ENCODE data around the gene THRB. TPM values are rescaled to one million over a fixed set of nuclear protein-coding genes. Genes with fewer than 3 reads are reported as not detected.

Gene THRB
- total and polyA plus RNA-seq, 2 experiments from 2014 or later: 0.49 to 0.57 TPM

DNA sequence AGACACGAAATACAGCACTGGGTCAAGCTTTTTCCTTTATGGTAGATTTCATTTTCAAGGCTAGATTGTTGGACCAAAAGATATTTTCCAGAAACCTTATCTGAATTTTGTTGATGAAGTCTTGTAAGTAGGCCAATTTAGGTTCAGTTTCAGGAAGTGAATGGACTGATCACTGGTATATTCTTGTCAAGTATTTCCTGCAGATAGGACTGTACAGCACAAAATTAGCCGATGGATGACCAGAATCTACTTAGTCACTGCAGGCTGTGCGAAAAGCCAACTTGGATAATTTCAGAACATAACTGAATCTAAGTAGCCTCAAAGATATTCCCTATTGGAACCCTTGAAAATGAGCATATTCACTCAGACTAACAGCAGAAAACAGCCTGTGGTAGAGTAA, 343.1 kb downstream of the THRB start:
- H3K27me3 ChIP-seq: no peaks in the 10 kb centered on the region
- H3K27ac ChIP-seq: no peak overlapping the region
- TF ChIP-seq, protein P1, sequence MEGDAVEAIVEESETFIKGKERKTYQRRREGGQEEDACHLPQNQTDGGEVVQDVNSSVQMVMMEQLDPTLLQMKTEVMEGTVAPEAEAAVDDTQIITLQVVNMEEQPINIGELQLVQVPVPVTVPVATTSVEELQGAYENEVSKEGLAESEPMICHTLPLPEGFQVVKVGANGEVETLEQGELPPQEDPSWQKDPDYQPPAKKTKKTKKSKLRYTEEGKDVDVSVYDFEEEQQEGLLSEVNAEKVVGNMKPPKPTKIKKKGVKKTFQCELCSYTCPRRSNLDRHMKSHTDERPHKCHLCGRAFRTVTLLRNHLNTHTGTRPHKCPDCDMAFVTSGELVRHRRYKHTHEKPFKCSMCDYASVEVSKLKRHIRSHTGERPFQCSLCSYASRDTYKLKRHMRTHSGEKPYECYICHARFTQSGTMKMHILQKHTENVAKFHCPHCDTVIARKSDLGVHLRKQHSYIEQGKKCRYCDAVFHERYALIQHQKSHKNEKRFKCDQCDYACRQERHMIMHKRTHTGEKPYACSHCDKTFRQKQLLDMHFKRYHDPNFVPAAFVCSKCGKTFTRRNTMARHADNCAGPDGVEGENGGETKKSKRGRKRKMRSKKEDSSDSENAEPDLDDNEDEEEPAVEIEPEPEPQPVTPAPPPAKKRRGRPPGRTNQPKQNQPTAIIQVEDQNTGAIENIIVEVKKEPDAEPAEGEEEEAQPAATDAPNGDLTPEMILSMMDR (IDR thresholded peaks at IDR 0.05; ENCODE audit: low read depth, low read length): no peak
- no peaks in the 10 kb centered on the region for H3K9me3 ChIP-seq (ENCODE audit: low read depth)
- no peak overlapping the region for H3K4me3 ChIP-seq
- H3K36me3 ChIP-seq: no peaks in the 10 kb centered on the region
- no peaks in the 10 kb centered on the region for H3K4me1 ChIP-seq (ENCODE audit: low read depth)
- peak in 1 of 2 donors; percentile 87 for DNase-seq (ENCODE audit: low read depth in 1 of 2, low spot score in 1 of 2)

DNA sequence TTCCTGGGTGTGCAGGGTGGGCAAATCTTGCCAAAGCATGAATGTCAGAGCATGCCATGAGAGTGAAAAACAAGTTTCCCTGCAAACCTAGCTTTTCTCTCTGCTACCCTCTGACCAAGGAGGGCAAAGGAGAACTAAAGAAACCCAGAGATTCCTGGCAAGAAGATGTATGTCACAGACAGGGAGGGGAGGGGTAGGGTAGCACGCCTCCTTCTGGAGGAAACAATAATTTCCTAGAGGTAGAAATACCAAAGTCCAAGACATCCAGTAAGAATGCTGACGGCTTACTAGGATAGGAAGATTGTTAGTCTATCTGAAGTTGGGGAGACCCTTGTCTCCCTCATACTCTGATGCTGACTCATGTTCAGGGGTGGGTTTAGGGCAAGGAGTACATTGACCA, 345.6 kb downstream of the THRB start:
- no peaks in the 10 kb centered on the region for H3K27me3 ChIP-seq
- H3K9me3 ChIP-seq (ENCODE audit: low read depth): no peaks in the 10 kb centered on the region
- peak in 1 of 2 donors; percentile 7 for DNase-seq (ENCODE audit: low read depth in 1 of 2, low spot score in 1 of 2)
- H3K36me3 ChIP-seq: no peaks in the 10 kb centered on the region
- no peaks in the 10 kb centered on the region for H3K4me1 ChIP-seq (ENCODE audit: low read depth)
- H3K4me3 ChIP-seq: no peak overlapping the region
- TF ChIP-seq, protein P1 (IDR thresholded peaks at IDR 0.05; ENCODE audit: low read depth, low read length): peak; percentile 15
- H3K27ac ChIP-seq: no peak overlapping the region

DNA sequence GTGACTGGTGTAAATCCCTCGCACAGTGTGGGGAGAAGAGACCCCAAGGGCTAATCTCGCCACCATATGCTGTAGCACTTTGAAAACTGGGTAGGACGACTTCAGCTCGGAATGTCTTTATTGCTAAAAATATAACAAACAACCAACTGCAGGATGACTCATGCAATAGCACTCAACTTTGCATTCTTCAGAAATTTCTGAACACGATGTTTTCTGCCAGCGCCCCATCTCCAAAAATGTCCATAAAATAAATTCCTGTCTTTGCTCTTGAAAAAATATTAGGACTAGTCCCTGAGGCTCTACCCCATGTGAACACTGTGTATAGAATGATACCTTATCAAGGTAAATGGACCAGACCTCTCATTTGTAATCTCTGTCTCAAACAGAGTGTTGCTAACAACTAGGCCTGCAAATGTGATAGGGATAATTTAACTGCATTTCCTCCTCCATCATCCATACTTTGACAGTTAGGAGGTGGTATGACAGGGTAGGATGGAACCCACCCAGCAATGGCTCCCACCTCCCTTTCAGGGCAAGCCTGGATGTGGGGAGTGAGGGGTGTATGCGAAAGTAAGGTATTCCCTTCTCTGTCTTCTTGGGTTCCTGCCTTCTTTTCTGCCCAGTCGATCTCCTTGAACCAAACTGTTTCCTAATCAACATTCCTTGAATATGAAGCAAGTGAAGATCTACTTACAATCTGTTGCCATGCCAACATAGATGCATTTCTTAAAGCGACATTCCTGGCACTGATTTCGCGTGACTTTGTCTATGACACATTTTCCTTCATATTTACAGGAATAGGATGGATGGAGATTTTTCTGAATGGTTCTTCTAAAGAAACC, 348.4 kb downstream of the THRB start:
- TF ChIP-seq, protein P1 (IDR thresholded peaks at IDR 0.05; ENCODE audit: low read depth, low read length): no peak
- Histone ChIP-seq H3K9me3 (ENCODE audit: low read depth) (no peaks in the 10 kb centered on the region), H3K27me3 (no peaks in the 10 kb centered on the region), H3K4me1 (ENCODE audit: low read depth) (no peaks in the 10 kb centered on the region), H3K27ac (no peak overlapping the region), H3K4me3 (no peak overlapping the region), H3K36me3 (no peaks in the 10 kb centered on the region)
- peak in 1 of 2 donors; percentile 92 for DNase-seq (ENCODE audit: low read depth in 1 of 2, low spot score in 1 of 2)

DNA sequence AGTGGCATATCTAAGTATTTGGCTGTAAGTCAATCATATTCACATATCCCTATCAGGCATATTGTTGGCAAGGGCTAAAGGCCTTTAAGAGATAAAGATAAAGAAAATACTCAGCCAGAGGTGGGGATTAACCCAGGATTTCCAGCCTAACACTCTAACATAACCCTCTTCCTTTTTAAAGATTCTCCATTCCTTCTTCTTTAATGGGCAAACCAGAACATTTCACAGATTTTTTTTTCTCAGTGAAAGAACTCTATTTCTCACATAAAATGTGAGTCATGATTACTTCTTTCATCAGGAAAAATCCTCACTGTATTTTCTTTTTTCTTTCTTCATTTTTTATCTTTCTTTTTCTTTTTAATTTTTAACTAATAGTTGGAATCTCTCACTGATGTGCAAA, 349.2 kb downstream of the THRB start:
- no peak overlapping the region for H3K27ac ChIP-seq
- H3K9me3 ChIP-seq (ENCODE audit: low read depth): no peaks in the 10 kb centered on the region
- TF ChIP-seq, protein P1 (IDR thresholded peaks at IDR 0.05; ENCODE audit: low read depth, low read length): no peak
- DNase-seq (ENCODE audit: low read depth in 1 of 2, low spot score in 1 of 2): peak in 1 of 2 donors; percentile 20
- H3K27me3 ChIP-seq: no peaks in the 10 kb centered on the region
- H3K4me3 ChIP-seq: no peak overlapping the region
- no peaks in the 10 kb centered on the region for H3K36me3 ChIP-seq
- no peaks in the 10 kb centered on the region for H3K4me1 ChIP-seq (ENCODE audit: low read depth)

DNA sequence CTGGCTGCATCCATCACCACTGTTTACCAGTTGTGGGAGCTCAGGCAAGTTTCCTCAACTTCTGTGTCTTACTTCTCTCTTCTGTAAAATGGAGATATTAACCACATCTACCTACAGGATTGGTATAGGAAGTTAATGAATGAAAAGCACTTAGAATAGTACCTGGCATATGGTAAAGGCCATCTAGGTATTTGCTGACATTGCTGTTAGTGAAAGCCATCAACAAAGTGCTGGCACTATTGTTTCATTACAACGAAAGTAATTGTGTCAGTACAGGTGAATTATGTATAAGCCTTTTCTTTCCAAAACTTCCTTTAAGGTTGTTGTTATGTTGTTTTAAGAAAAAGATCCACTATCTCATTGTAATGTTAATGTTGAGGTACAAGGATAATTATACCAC, 352.5 kb downstream of the THRB start:
- no peaks in the 10 kb centered on the region for H3K36me3 ChIP-seq

More for the DNA sequence above, 352.5 kb downstream of the THRB start:
- DNase-seq (ENCODE audit: low read depth in 1 of 2, low spot score in 1 of 2): no peak
- H3K27me3 ChIP-seq: no peaks in the 10 kb centered on the region
- H3K4me1 ChIP-seq (ENCODE audit: low read depth): no peaks in the 10 kb centered on the region
- no peak overlapping the region for H3K27ac ChIP-seq
- H3K4me3 ChIP-seq: no peak overlapping the region
- no peaks in the 10 kb centered on the region for H3K9me3 ChIP-seq (ENCODE audit: low read depth)
- TF ChIP-seq, protein P1 (IDR thresholded peaks at IDR 0.05; ENCODE audit: low read depth, low read length): no peak
